Measurements from ENCODE around the gene SEC24C.
"Not testable (repeated sequence)": the region's sequence is repeated elsewhere in the genome, so short reads cannot be mapped to it uniquely, and the experiment has no call there.

SEC24C gene

GRCh38 chr10:73793456-73793855 is 49.3 kb downstream of the SEC24C start:
- no peak for DNase-seq (ENCODE audit: low spot score)

GRCh38 chr10:73795491-73795890 is 51.3 kb downstream of the SEC24C start:
- DNase-seq (ENCODE audit: low spot score): not testable (repeated sequence)

GRCh38 chr10:73796035-73796434 is 51.9 kb downstream of the SEC24C start:
- not testable (repeated sequence) for DNase-seq (ENCODE audit: low spot score)

GRCh38 chr10:73796766-73797165 is 52.6 kb downstream of the SEC24C start:
- DNase-seq (ENCODE audit: low spot score): no peak

- DNase-seq (ENCODE audit: low spot score): no peak
Measured at GRCh38 chr10:73797324-73798025, 53.3 kb downstream of the SEC24C start.

GRCh38 chr10:73798087-73798486 is 53.9 kb downstream of the SEC24C start:
- no peak for DNase-seq (ENCODE audit: low spot score)

- DNase-seq (ENCODE audit: low spot score): no peak
Measured at GRCh38 chr10:73798927-73799560, 54.9 kb downstream of the SEC24C start.

- no peak for DNase-seq (ENCODE audit: low spot score)
Measured at GRCh38 chr10:73799899-73800559, 55.9 kb downstream of the SEC24C start.

GRCh38 chr10:73800560-73801252 is 56.5 kb downstream of the SEC24C start:
- no peak for DNase-seq (ENCODE audit: low spot score)

GRCh38 chr10:73801253-73801590 is 57.0 kb downstream of the SEC24C start:
- DNase-seq (ENCODE audit: low spot score): no peak

- DNase-seq (ENCODE audit: low spot score): no peak
Measured at GRCh38 chr10:73802276-73802991, 58.3 kb downstream of the SEC24C start.

GRCh38 chr10:73803680-73804286 is 59.6 kb downstream of the SEC24C start:
- DNase-seq (ENCODE audit: low spot score): no peak

- no peak for DNase-seq (ENCODE audit: low spot score)
Measured at GRCh38 chr10:73806176-73806950, 62.2 kb downstream of the SEC24C start.

- DNase-seq (ENCODE audit: low spot score): no peak
Measured at GRCh38 chr10:73807471-73807870, 63.3 kb downstream of the SEC24C start.

- DNase-seq (ENCODE audit: low spot score): no peak
Measured at GRCh38 chr10:73808021-73808815, 64.0 kb downstream of the SEC24C start.

- DNase-seq (ENCODE audit: low spot score): no peak
Measured at GRCh38 chr10:73809061-73809818, 65.1 kb downstream of the SEC24C start.

- no peak for DNase-seq (ENCODE audit: low spot score)
Measured at GRCh38 chr10:73810358-73810734, 66.2 kb downstream of the SEC24C start.

- DNase-seq (ENCODE audit: low spot score): peak; percentile 52
Measured at GRCh38 chr10:73810735-73811465, 66.7 kb downstream of the SEC24C start.

GRCh38 chr10:73812657-73813056 is 68.5 kb downstream of the SEC24C start:
- no peak for DNase-seq (ENCODE audit: low spot score)
